IMR-90 (cell line): ENCODE measurements around the gene SH3BP5. TPM values are rescaled to one million over a fixed set of nuclear protein-coding genes. Genes with fewer than 3 reads are reported as not detected.

Experiments
- ATAC-seq: fragments of 200-7000 bp; cut with Tn5 transposase; 2 replicates; pipeline ENCODE4 v1.9.1; 2020; ENCODE audit warnings: low read depth, mild to moderate bottlenecking, moderate library complexity
- BruUV-seq: library from RNA; stranded (reverse); fragments of 400-500 nt; replicated peaks from 2 replicates; lab custom pipeline; 2021; lab: Mats Ljungman, UMichigan
- CTCF ChIA-PET: fragments of 300-600 bp; formaldehyde crosslinking; extraction: SDS; loops from one replicate; lab custom pipeline; 2021; ENCODE audit warnings: antibody characterized with exemption; lab: Yijun Ruan, JAX
- POLR2A ChIA-PET: fragments of 300-600 bp; sonication (Branson Sonifier 250); formaldehyde crosslinking; loops from one replicate; lab custom pipeline; 2022; ENCODE audit warnings: antibody characterized with exemption; ENCODE audit not compliant: unreplicated experiment; lab: Charles Lee
- DNase-seq: peaks from one replicate; pipeline ENCODE4 v3.0.0; 2013
- H2AFZ ChIP-seq: replicated peaks from 2 replicates; pipeline ENCODE3; 2013; ENCODE audit warnings: low read length, mild to moderate bottlenecking; ENCODE audit not compliant: poor library complexity
- H2AK5ac ChIP-seq: 2 replicates; pipeline ENCODE4 v1.6.1; 2013; ENCODE audit warnings: low read depth, low read length, inconsistent platforms
- H2AK9ac ChIP-seq: replicated peaks from 2 replicates; pipeline ENCODE3; 2013; ENCODE audit warnings: mild to moderate bottlenecking, low read depth, low read length, moderate library complexity; ENCODE audit not compliant: poor library complexity
- H2BK120ac ChIP-seq: 2 replicates; pipeline ENCODE4 v1.6.1; 2013; ENCODE audit warnings: low read depth, low read length, inconsistent platforms
- H2BK15ac ChIP-seq: 3 replicates; pipeline ENCODE4 v1.6.1; 2013; ENCODE audit warnings: low read depth, low read length, inconsistent platforms
- H2BK20ac ChIP-seq: 2 replicates; pipeline ENCODE4 v1.6.1; 2013; ENCODE audit warnings: low read depth, mild to moderate bottlenecking, inconsistent platforms, low read length, moderate library complexity
- H2BK5ac ChIP-seq: 2 replicates; pipeline ENCODE4 v1.6.1; 2013; ENCODE audit warnings: mild to moderate bottlenecking, low read depth, low read length, inconsistent platforms; ENCODE audit not compliant: poor library complexity, severe bottlenecking
- H3K14ac ChIP-seq: replicated peaks from 2 replicates; pipeline ENCODE4 v1.6.1; 2013; ENCODE audit warnings: low read depth, low read length, inconsistent platforms
- H3K18ac ChIP-seq: 2 replicates; pipeline ENCODE4 v1.6.1; 2013; ENCODE audit warnings: low read depth, low read length, control low read depth
- H3K23ac ChIP-seq: 2 replicates; pipeline ENCODE4 v1.6.1; 2013; ENCODE audit warnings: low read depth, low read length, inconsistent platforms
- H3K27ac ChIP-seq: 2 replicates; pipeline ENCODE4 v1.5.1; 2013; ENCODE audit warnings: mild to moderate bottlenecking, control low read depth, low read length; ENCODE audit not compliant: insufficient read depth
- H3K27me3 ChIP-seq: 2 replicates; pipeline ENCODE4 v1.6.1; 2013; ENCODE audit warnings: low read length; ENCODE audit not compliant: control insufficient read depth, insufficient read depth
- H3K36me3 ChIP-seq: 2 replicates; pipeline ENCODE4 v1.6.1; 2013; ENCODE audit warnings: low read length, mixed read lengths; ENCODE audit not compliant: control insufficient read depth, insufficient read depth
- H3K4ac ChIP-seq: 2 replicates; pipeline ENCODE4 v1.6.1; 2013; ENCODE audit warnings: low read depth, low read length, inconsistent platforms
- H3K4me1 ChIP-seq: 2 replicates; pipeline ENCODE4 v1.6.1; 2013; ENCODE audit warnings: low read length, mixed read lengths; ENCODE audit not compliant: control insufficient read depth, insufficient read depth
- H3K4me2 ChIP-seq: 2 replicates; pipeline ENCODE4 v1.6.1; 2013; ENCODE audit warnings: low read depth, mild to moderate bottlenecking, control low read depth, low read length, moderate library complexity
- H3K4me3 ChIP-seq: 2 replicates; pipeline ENCODE4 v1.5.1; 2013; ENCODE audit warnings: low read depth, mild to moderate bottlenecking, control low read depth, low read length, moderate library complexity; ENCODE audit not compliant: insufficient read depth
- H3K56ac ChIP-seq: 2 replicates; pipeline ENCODE4 v1.6.1; 2013; ENCODE audit warnings: low read length, inconsistent platforms; ENCODE audit not compliant: insufficient read depth; ENCODE audit errors: extremely low read depth
- H3K79me1 ChIP-seq, 2 experiments: 2 replicates each; pipeline ENCODE4 v1.6.1; 2013; ENCODE audit warnings: low read length in 2 of 2, inconsistent platforms in 1 of 2, low read depth in 1 of 2
- H3K9ac ChIP-seq: 2 replicates; pipeline ENCODE4 v1.6.1; 2013; ENCODE audit warnings: low read depth, low read length, control low read depth
- H3K9me1 ChIP-seq: 2 replicates; pipeline ENCODE4 v1.6.1; 2013; ENCODE audit warnings: low read length, inconsistent platforms; ENCODE audit not compliant: insufficient read depth
- H3K9me3 ChIP-seq: 2 replicates; pipeline ENCODE4 v1.6.1; 2013; ENCODE audit warnings: low read length; ENCODE audit not compliant: control insufficient read depth, insufficient read depth
- H4K20me1 ChIP-seq: 2 replicates; pipeline ENCODE4 v1.6.1; 2013; ENCODE audit warnings: low read length, inconsistent platforms; ENCODE audit not compliant: insufficient read depth
- H4K5ac ChIP-seq: 2 replicates; pipeline ENCODE4 v1.6.1; 2013; ENCODE audit warnings: mild to moderate bottlenecking, low read depth, low read length, control low read depth
- H4K8ac ChIP-seq, 2 experiments: 2 replicates each; pipeline ENCODE4 v1.6.1; 2013; ENCODE audit warnings: low read depth in 2 of 2, low read length in 2 of 2, control low read depth in 1 of 2, inconsistent platforms in 1 of 2
- H4K91ac ChIP-seq: 2 replicates; pipeline ENCODE4 v1.6.1; 2013; ENCODE audit warnings: low read depth, low read length, inconsistent platforms; ENCODE audit not compliant: insufficient read depth
- BHLHE40 ChIP-seq: fragments of 150-350 bp; IDR thresholded peaks from 2 replicates; pipeline ENCODE4 v1.6.1; 2016; ENCODE audit warnings: mild to moderate bottlenecking, low read depth, low read length
- CEBPB ChIP-seq: IDR thresholded peaks from 2 replicates; pipeline ENCODE4 v1.6.1; 2012; ENCODE audit warnings: low read depth, low read length, improper control_type of control experiment
- CHD1 ChIP-seq: IDR thresholded peaks from 2 replicates; pipeline ENCODE4 v1.6.1; 2012; ENCODE audit warnings: low read depth, low read length, improper control_type of control experiment
- MAFK ChIP-seq: IDR thresholded peaks from 2 replicates; pipeline ENCODE4 v1.6.1; 2012; ENCODE audit warnings: low read depth, low read length, improper control_type of control experiment
- MXI1 ChIP-seq: IDR thresholded peaks from 2 replicates; pipeline ENCODE4 v1.6.1; 2012; ENCODE audit warnings: low read depth, mild to moderate bottlenecking, low read length, moderate library complexity, borderline replicate concordance
- NFE2L2 ChIP-seq: fragments of 150-350 bp; IDR thresholded peaks from 2 replicates; pipeline ENCODE4 v1.6.1; 2016; ENCODE audit warnings: low read depth, mild to moderate bottlenecking, low read length
- POLR2A ChIP-seq: IDR thresholded peaks from 2 replicates; pipeline ENCODE4 v1.6.1; 2012; ENCODE audit warnings: mild to moderate bottlenecking, low read depth, low read length
- RAD21 ChIP-seq: IDR thresholded peaks from 2 replicates; pipeline ENCODE4 v1.6.1; 2012; ENCODE audit warnings: low read length, improper control_type of control experiment
- RCOR1 ChIP-seq: IDR thresholded peaks from 2 replicates; pipeline ENCODE4 v1.6.1; 2012; ENCODE audit warnings: mild to moderate bottlenecking, low read length, improper control_type of control experiment; ENCODE audit not compliant: insufficient replicate concordance
- RFX5 ChIP-seq: IDR thresholded peaks from 2 replicates; pipeline ENCODE4 v1.8.0; 2012; ENCODE audit warnings: low read depth, mild to moderate bottlenecking, low read length, moderate library complexity
- SMC3 ChIP-seq: fragments of 150-350 bp; IDR thresholded peaks from 2 replicates; pipeline ENCODE4 v1.6.1; 2016; ENCODE audit warnings: low read depth, mild to moderate bottlenecking, antibody characterized with exemption, low read length, moderate library complexity
- WGBS, 2 experiments: methylation state at CpG; one replicate each; pipeline versions ENCODE4 v1.1.5 to v1.1.7; 2013; ENCODE audit warnings: missing lambda C conversion rate in 2 of 2; ENCODE audit not compliant: insufficient read length in 1 of 2; ENCODE audit errors: extremely low coverage in 2 of 2; 5-methylcytosine and 5-hydroxymethylcytosine counted together
- dilution Hi-C: fragments of 300-500 bp; cut with HindIII; formaldehyde crosslinking; loops from one replicate; pipeline ENCODE4 v1.14.3; 2018; ENCODE audit warnings: low sequenced_read_pairs; ENCODE audit not compliant: unreplicated experiment
- in situ Hi-C: fragments of 300-500 bp; cut with MboI; formaldehyde crosslinking; loops from 3 replicates; pipeline ENCODE4 v1.14.3; 2019; ENCODE audit warnings: low sequenced_read_pairs, inconsistent platforms, mixed read lengths
- intact Hi-C: fragments of 100-400 bp; cut with micrococcal nuclease; formaldehyde crosslinking; loops from 2 replicates; pipeline ENCODE4 v1.10.0; 2022
- polyA plus RNA-seq, 3 experiments: library from polyadenylated mRNA; depleted of rRNA; stranded (reverse); fragments of >200 nt; gene quantifications; 2 replicates each; pipeline ENCODE4 v1.2.3, GENCODE V29; 2012; ENCODE audit warnings: low replicate concordance in 1 of 3
- total RNA-seq: library from RNA; depleted of rRNA; stranded (reverse); fragments of >200 nt; gene quantifications from 2 replicates; pipeline ENCODE4 v1.2.3, GENCODE V29; 2012
- TF ChIP-seq, protein P1 (sequence below): fragments of 150-350 bp; IDR thresholded peaks from 2 replicates; pipeline ENCODE4 v1.6.1; 2016; ENCODE audit warnings: low read depth, mild to moderate bottlenecking, low read length, moderate library complexity, borderline replicate concordance
- TF ChIP-seq, protein P2 (sequence below): conservative IDR thresholded peaks from 2 replicates; pipeline ENCODE4 v1.5.1; 2012; ENCODE audit warnings: mild to moderate bottlenecking, low read depth, low read length, improper control_type of control experiment

Gene SH3BP5
- total and polyA plus RNA-seq, 2 of the 4 experiments (the other 2 are of a cell fraction) = 14.0 to 23.5 TPM

DNA sequence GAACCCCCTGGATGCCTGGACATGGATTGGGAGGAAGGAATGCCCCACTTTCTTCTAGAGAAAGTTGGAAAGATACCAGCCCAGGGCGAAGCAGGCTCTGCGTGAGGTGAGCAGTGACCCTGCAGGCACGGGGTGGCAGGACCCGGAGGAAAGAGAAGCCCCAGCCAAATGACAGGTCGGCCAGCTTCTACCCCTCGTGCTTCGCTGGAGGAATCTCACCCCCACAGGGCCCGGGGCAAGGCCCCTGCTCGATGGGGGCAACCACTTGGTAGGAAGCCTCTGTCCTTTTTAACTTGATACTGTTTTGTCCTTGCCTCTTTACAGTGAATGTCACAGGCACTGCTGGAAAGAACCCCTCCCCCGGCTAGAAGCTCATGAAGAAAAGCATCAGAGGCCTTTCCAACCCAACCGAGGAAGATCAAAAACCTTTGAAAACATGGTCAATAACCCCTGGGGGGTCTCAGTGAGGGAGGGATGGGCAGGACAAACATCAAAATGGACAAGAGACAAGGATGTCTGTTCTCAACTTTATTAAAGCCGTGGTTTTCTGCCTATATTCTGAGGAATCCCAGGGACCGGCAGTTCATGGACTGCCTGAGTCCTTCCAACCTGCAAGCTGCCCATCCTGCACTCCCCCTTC, 54.4 kb downstream of the SH3BP5 start:
- BruUV-seq = no TSS peak
- Histone ChIP-seq H3K4ac (no peak overlapping the region), H4K20me1 (no peaks in the 10 kb centered on the region), H3K14ac (no peak overlapping the region), H2AK9ac (no peak overlapping the region), H2BK5ac (no peak overlapping the region), H2BK20ac (no peak overlapping the region), H4K8ac (no peak overlapping the region), H3K56ac (no peak overlapping the region; the same call in 1 of the 2 replicates), H2BK15ac (no peak overlapping the region), H3K27me3 (no peaks in the 10 kb centered on the region), H3K27ac (no peak overlapping the region), H2AK5ac (no peak overlapping the region), H4K91ac (no peak overlapping the region), H3K9me3 (no peaks in the 10 kb centered on the region), H3K23ac (no peak overlapping the region), H3K36me3 (no peaks in the 10 kb centered on the region), H2AFZ (no peak overlapping the region), H3K4me1 (no peaks in the 10 kb centered on the region), H3K79me1 (no peaks in the 10 kb centered on the region), H2BK120ac (no peak overlapping the region), H3K4me3 (no peak overlapping the region), H3K9me1 (no peaks in the 10 kb centered on the region), H3K4me2 (no peak overlapping the region), H4K5ac (no peak overlapping the region), H3K18ac (no peak overlapping the region), H3K9ac (no peak overlapping the region)
- in situ Hi-C loops = no loop called here
- intact Hi-C loops = no loop called here
- POLR2A ChIA-PET = no interaction called here
- no peak for DNase-seq
- ATAC-seq = no peak
- 100% methylated on average over 1 of the region's 13 CpGs; no CpG with 5 or more reads in 1 of the 2 experiments for WGBS, 2 experiments
- CTCF ChIA-PET = no interaction called here
- dilution Hi-C loops = no loop called here
- TF ChIP-seq RFX5 (no peak), RAD21 (no peak), MAFK (no peak), POLR2A (no peak), BHLHE40 (no peak), CEBPB (no peak), SMC3 (no peak), NFE2L2 (no peak), CHD1 (no peak), RCOR1 (no peak), MXI1 (no peak)
- TF ChIP-seq, protein P1, sequence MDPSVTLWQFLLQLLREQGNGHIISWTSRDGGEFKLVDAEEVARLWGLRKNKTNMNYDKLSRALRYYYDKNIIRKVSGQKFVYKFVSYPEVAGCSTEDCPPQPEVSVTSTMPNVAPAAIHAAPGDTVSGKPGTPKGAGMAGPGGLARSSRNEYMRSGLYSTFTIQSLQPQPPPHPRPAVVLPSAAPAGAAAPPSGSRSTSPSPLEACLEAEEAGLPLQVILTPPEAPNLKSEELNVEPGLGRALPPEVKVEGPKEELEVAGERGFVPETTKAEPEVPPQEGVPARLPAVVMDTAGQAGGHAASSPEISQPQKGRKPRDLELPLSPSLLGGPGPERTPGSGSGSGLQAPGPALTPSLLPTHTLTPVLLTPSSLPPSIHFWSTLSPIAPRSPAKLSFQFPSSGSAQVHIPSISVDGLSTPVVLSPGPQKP = no peak
- TF ChIP-seq, protein P2, sequence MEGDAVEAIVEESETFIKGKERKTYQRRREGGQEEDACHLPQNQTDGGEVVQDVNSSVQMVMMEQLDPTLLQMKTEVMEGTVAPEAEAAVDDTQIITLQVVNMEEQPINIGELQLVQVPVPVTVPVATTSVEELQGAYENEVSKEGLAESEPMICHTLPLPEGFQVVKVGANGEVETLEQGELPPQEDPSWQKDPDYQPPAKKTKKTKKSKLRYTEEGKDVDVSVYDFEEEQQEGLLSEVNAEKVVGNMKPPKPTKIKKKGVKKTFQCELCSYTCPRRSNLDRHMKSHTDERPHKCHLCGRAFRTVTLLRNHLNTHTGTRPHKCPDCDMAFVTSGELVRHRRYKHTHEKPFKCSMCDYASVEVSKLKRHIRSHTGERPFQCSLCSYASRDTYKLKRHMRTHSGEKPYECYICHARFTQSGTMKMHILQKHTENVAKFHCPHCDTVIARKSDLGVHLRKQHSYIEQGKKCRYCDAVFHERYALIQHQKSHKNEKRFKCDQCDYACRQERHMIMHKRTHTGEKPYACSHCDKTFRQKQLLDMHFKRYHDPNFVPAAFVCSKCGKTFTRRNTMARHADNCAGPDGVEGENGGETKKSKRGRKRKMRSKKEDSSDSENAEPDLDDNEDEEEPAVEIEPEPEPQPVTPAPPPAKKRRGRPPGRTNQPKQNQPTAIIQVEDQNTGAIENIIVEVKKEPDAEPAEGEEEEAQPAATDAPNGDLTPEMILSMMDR = no peak
